ENCODE data around the gene POLD4. TPM values are rescaled to one million over a fixed set of nuclear protein-coding genes. Genes with fewer than 3 reads are reported as not detected.
"Not testable (repeated sequence)": the region's sequence is repeated elsewhere in the genome, so short reads cannot be mapped to it uniquely, and the experiment has no call there.

POLD4 gene
- total and polyA plus RNA-seq, 2 experiments from 2014 or later, result 109 to 121 TPM

- Histone ChIP-seq H2AFZ (no peak overlapping the region), H3K9me2 (ENCODE audit: insufficient read depth) (no peaks in the 10 kb centered on the region), H3K79me2 (ENCODE audit: insufficient read depth) (no peaks in the 10 kb centered on the region), H3K4me1 (ENCODE audit: insufficient read depth) (0 out of 2 replicates have a peak, but pooled peaks cover under 1% of the 10 kb centered on the region), H3K27ac (no peak overlapping the region), H3K9me3 (ENCODE audit: low read depth) (no peaks in the 10 kb centered on the region), H3K36me3 (ENCODE audit: low read depth) (no peaks in the 10 kb centered on the region), H3K9ac (no peak overlapping the region), H3K27me3 (replicated peaks; ENCODE audit: insufficient read depth) (no peaks in the 10 kb centered on the region), H3K4me3 (no peak overlapping the region), H4K20me1 (ENCODE audit: insufficient read depth) (no peaks in the 10 kb centered on the region), H3F3A (ENCODE audit: insufficient read depth) (no peaks in the 10 kb centered on the region), H3K4me2 (ENCODE audit: unreplicated experiment) (no peak overlapping the region)
- in situ Hi-C loops (cut with MboI), result no loop called here
- TF ChIP-seq EZH2 (IDR thresholded peaks at IDR 0.05; ENCODE audit: insufficient read depth, poor library complexity, severe bottlenecking) (no peak), EZH2phosphoT487 (IDR thresholded peaks at IDR 0.05; ENCODE audit: insufficient read depth, low read depth) (no peak)
- WGBS, 2 experiments (ENCODE audit: low coverage in 1 of 2, low lambda C conversion rate in 2 of 2, missing lambda C conversion rate in 2 of 2), result 91 to 97% methylated on average over 7 of the region's 7 CpGs
- no peak for DNase-seq
Observed at GRCh38 chr11:67323526-67323925, 29.8 kb downstream of the POLD4 start.

GRCh38 chr11:67322049-67322448 is 31.3 kb downstream of the POLD4 start:
- H3K4me3 ChIP-seq, result no peak overlapping the region
- peaks cover 5% of the 10 kb centered on the region; the same call in 1 of the 2 replicates for H3K4me1 ChIP-seq (ENCODE audit: insufficient read depth)
- 74 to 82% methylated on average over 3 of the region's 3 CpGs for WGBS, 2 experiments (ENCODE audit: low coverage in 1 of 2, low lambda C conversion rate in 2 of 2, missing lambda C conversion rate in 2 of 2)
- in situ Hi-C loops (cut with MboI), result no loop called here
- no peaks in the 10 kb centered on the region for H3K9me3 ChIP-seq (ENCODE audit: low read depth)
- H3K9ac ChIP-seq, result no peak overlapping the region
- H3K79me2 ChIP-seq (ENCODE audit: insufficient read depth), result no peaks in the 10 kb centered on the region
- no peaks in the 10 kb centered on the region for H3K9me2 ChIP-seq (ENCODE audit: insufficient read depth)
- no peaks in the 10 kb centered on the region for H3K36me3 ChIP-seq (ENCODE audit: low read depth)
- no peak for DNase-seq
- no peaks in the 10 kb centered on the region for H4K20me1 ChIP-seq (ENCODE audit: insufficient read depth)
- H3K4me2 ChIP-seq (ENCODE audit: unreplicated experiment), result no peak overlapping the region
- TF ChIP-seq EZH2phosphoT487 (IDR thresholded peaks at IDR 0.05; ENCODE audit: insufficient read depth, low read depth) (no peak), EZH2 (IDR thresholded peaks at IDR 0.05; ENCODE audit: insufficient read depth, poor library complexity, severe bottlenecking) (no peak)
- no peaks in the 10 kb centered on the region for H3F3A ChIP-seq (ENCODE audit: insufficient read depth)
- no peak overlapping the region for H2AFZ ChIP-seq
- H3K27me3 ChIP-seq (replicated peaks; ENCODE audit: insufficient read depth), result no peaks in the 10 kb centered on the region
- no peak overlapping the region for H3K27ac ChIP-seq

DNA sequence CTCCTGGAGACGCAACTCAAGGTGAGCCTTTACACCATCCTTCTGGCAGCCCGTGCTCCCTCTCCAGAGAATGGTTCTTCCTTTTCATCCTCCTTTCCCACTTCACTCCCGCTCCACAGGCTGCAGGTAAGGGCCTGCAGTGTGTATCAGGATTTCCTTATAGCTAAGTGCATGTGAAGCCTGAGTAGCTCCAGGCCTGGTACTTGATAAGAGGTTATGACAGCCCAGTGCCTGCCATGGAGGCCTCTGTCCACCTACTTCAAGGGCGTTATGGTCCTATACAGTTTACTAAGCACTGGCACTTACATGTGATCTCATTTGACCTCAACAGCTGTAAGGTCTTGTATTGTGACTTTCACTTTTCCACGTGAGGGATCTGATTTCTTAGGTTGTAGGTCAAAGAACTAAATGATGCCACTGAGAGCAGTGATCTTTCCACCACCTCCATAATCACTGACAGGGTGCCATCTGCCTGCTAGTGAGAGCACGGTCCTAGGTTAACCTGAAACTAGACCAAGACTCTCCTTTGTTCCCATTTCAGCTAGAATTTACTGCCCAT is 32.0 kb downstream of the POLD4 start:
- no peak overlapping the region for H2AFZ ChIP-seq
- H3K36me3 ChIP-seq (ENCODE audit: low read depth), result no peaks in the 10 kb centered on the region
- no peak for TF ChIP-seq EZH2phosphoT487 (IDR thresholded peaks at IDR 0.05; ENCODE audit: insufficient read depth, low read depth)
- TF ChIP-seq EZH2 (IDR thresholded peaks at IDR 0.05; ENCODE audit: insufficient read depth, poor library complexity, severe bottlenecking), result no peak
- WGBS, 2 experiments (ENCODE audit: low coverage in 1 of 2, low lambda C conversion rate in 2 of 2, missing lambda C conversion rate in 2 of 2), result 87 to 92% methylated on average over 6 of the region's 6 CpGs
- peaks cover 5% of the 10 kb centered on the region; the same call in 1 of the 2 replicates for H3K4me1 ChIP-seq (ENCODE audit: insufficient read depth)
- H3K27me3 ChIP-seq (replicated peaks; ENCODE audit: insufficient read depth), result no peaks in the 10 kb centered on the region
- no peak overlapping the region for H3K4me3 ChIP-seq
- no peak for DNase-seq
- H3F3A ChIP-seq (ENCODE audit: insufficient read depth), result no peaks in the 10 kb centered on the region
- no peaks in the 10 kb centered on the region for H3K79me2 ChIP-seq (ENCODE audit: insufficient read depth)
- H4K20me1 ChIP-seq (ENCODE audit: insufficient read depth), result no peaks in the 10 kb centered on the region
- no peak overlapping the region for H3K27ac ChIP-seq
- H3K9ac ChIP-seq, result no peak overlapping the region
- in situ Hi-C loops (cut with MboI), result no loop called here
- no peaks in the 10 kb centered on the region for H3K9me2 ChIP-seq (ENCODE audit: insufficient read depth)
- H3K4me2 ChIP-seq (ENCODE audit: unreplicated experiment), result no peak overlapping the region
- H3K9me3 ChIP-seq (ENCODE audit: low read depth), result no peaks in the 10 kb centered on the region

GRCh38 chr11:67320691-67321090 is 32.7 kb downstream of the POLD4 start:
- Histone ChIP-seq H3K36me3 (ENCODE audit: low read depth) (no peaks in the 10 kb centered on the region), H3K4me1 (ENCODE audit: insufficient read depth) (peaks cover 5% of the 10 kb centered on the region; the same call in 1 of the 2 replicates), H3K79me2 (ENCODE audit: insufficient read depth) (no peaks in the 10 kb centered on the region), H3K9me3 (ENCODE audit: low read depth) (no peaks in the 10 kb centered on the region), H4K20me1 (ENCODE audit: insufficient read depth) (no peaks in the 10 kb centered on the region), H3K9me2 (ENCODE audit: insufficient read depth) (no peaks in the 10 kb centered on the region), H3K4me2 (ENCODE audit: unreplicated experiment) (no peak overlapping the region), H3K4me3 (no peak overlapping the region), H3K27me3 (replicated peaks; ENCODE audit: insufficient read depth) (no peaks in the 10 kb centered on the region), H3F3A (ENCODE audit: insufficient read depth) (no peaks in the 10 kb centered on the region), H2AFZ (no peak overlapping the region), H3K27ac (no peak overlapping the region), H3K9ac (no peak overlapping the region)
- no peak for TF ChIP-seq EZH2 (IDR thresholded peaks at IDR 0.05; ENCODE audit: insufficient read depth, poor library complexity, severe bottlenecking)
- DNase-seq, result no peak
- in situ Hi-C loops (cut with MboI), result no loop called here
- 97% methylated on average over 2 of the region's 2 CpGs for WGBS, 2 experiments (ENCODE audit: low coverage in 1 of 2, low lambda C conversion rate in 2 of 2, missing lambda C conversion rate in 2 of 2)

DNA sequence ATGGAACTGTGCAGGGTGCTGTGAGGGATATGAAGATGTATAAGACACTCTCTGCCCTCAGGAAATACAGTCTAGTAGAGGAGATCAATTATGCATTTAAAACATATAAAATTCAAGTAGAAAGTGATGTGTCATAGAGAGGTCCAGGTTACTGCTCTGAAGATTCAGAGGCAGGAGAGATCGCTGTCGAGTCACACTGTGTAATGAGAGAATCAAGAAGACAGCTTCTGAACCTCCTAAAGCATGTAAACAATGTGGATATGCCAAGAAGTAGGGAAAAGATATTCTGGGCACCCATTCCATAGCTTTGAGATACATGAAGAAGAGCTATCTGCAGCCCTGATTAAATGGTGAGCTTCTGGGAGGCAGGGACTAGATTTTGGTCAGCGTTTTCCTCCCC is 33.3 kb downstream of the POLD4 start:
- peak; percentile 33 for DNase-seq
- in situ Hi-C loops (cut with MboI), result no loop called here

GRCh38 chr11:67318876-67319275 is 34.5 kb downstream of the POLD4 start:
- H3K9me3 ChIP-seq (ENCODE audit: low read depth); DNase-seq; H3K27ac ChIP-seq; H3K36me3 ChIP-seq (ENCODE audit: low read depth); in situ Hi-C loops (cut with MboI); H3K4me1 ChIP-seq (ENCODE audit: insufficient read depth); H3F3A ChIP-seq (ENCODE audit: insufficient read depth); H2AFZ ChIP-seq; H3K9me2 ChIP-seq (ENCODE audit: insufficient read depth); H3K27me3 ChIP-seq (replicated peaks; ENCODE audit: insufficient read depth); H3K79me2 ChIP-seq (ENCODE audit: insufficient read depth); H3K9ac ChIP-seq; H4K20me1 ChIP-seq (ENCODE audit: insufficient read depth): not testable (repeated sequence)
- H3K4me2 ChIP-seq (ENCODE audit: unreplicated experiment), result peak overlapping the region; percentile 72
- peak overlapping the region; percentile 82; the same call in 1 of the 2 replicates for H3K4me3 ChIP-seq
- 83 to 85% methylated on average over 12 of the region's 12 CpGs for WGBS, 2 experiments (ENCODE audit: low coverage in 1 of 2, low lambda C conversion rate in 2 of 2, missing lambda C conversion rate in 2 of 2)

More for the DNA sequence above, 33.3 kb downstream of the POLD4 start:
- Histone ChIP-seq H3K9me3 (ENCODE audit: low read depth) (no peaks in the 10 kb centered on the region), H3K36me3 (ENCODE audit: low read depth) (no peaks in the 10 kb centered on the region), H3F3A (ENCODE audit: insufficient read depth) (no peaks in the 10 kb centered on the region), H3K9me2 (ENCODE audit: insufficient read depth) (no peaks in the 10 kb centered on the region), H3K4me1 (ENCODE audit: insufficient read depth) (peaks cover 5% of the 10 kb centered on the region; the same call in 1 of the 2 replicates), H3K9ac (no peak overlapping the region), H2AFZ (no peak overlapping the region), H4K20me1 (ENCODE audit: insufficient read depth) (no peaks in the 10 kb centered on the region), H3K27ac (no peak overlapping the region), H3K4me2 (ENCODE audit: unreplicated experiment) (no peak overlapping the region), H3K4me3 (no peak overlapping the region), H3K79me2 (ENCODE audit: insufficient read depth) (no peaks in the 10 kb centered on the region), H3K27me3 (replicated peaks; ENCODE audit: insufficient read depth) (no peaks in the 10 kb centered on the region)
- 55 to 57% methylated on average over 3 of the region's 3 CpGs for WGBS, 2 experiments (ENCODE audit: low coverage in 1 of 2, low lambda C conversion rate in 2 of 2, missing lambda C conversion rate in 2 of 2)
- TF ChIP-seq EZH2phosphoT487 (IDR thresholded peaks at IDR 0.05; ENCODE audit: insufficient read depth, low read depth), result no peak

Measured in GM23248 (cell line).